Breast epithelium (tissue), 3 donors: ENCODE measurements around the gene PAK6.

ENCODE experiments used
- CTCF ChIP-seq, 3 donors: fragments of 450-650 bp; IDR thresholded peaks; one replicate each; pipeline ENCODE4 v1.5.1; 2016 to 2017; ENCODE audit warnings: antibody characterized with exemption in 3 of 3, mild to moderate bottlenecking in 3 of 3, moderate library complexity in 3 of 3
- POLR2AphosphoS5 ChIP-seq, 3 donors: sonication (generic); formaldehyde crosslinking; IDR thresholded peaks; one replicate each; pipeline ENCODE4 v1.6.1; 2017; ENCODE audit warnings: antibody characterized with exemption in 3 of 3

DNA sequence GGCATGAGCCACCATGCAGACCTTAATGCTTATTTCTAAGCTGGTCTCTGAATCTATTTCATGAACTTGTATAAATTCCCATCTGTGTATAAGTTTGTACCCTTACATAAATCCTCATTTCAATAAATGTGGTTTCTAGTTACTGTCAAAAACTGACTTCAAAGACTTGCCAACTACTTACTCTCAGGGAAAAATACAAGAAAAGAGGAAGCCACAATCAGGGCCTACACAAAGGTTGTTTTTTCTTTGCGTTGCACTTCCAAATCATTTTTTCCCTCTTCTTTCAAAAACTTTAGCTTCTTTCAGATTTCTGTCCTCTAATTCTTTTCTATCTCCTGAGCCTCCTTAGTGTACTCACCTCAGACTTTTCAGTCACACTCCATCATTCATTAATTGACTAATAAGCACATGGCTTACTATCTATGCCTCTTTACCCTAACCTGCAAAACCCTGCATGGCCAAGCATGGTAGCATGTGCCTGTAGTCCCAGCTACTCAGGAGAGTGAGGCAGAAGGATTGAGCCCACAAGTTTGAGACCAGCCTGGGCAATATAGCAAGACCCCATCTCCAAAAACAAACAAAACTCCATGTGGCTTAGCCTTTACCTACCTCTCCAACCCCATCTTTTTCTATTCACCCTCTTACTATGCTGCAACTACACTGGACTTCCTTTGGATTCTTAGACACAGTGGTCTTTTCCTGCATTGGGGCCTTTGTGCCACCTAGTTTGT, 40.3 kb upstream of the PAK6 start:
- TF ChIP-seq POLR2AphosphoS5 (IDR thresholded peaks at IDR 0.05) (no peak), CTCF (IDR thresholded peaks at IDR 0.05) (no peak)
